Body of pancreas (tissue), 4 donors: ENCODE data around the gene SRGAP1. TPM values are rescaled to one million over a fixed set of nuclear protein-coding genes. Genes with fewer than 3 reads are reported as not detected.

ENCODE experiments used
- ATAC-seq: fragments of 150-250 bp; one replicate; pipeline ENCODE4 v1.9.1; 2016
- DNase-seq, 4 donors: peaks; one replicate each; pipeline ENCODE4 v3.0.0-alpha.2; 2019
- H3K27ac ChIP-seq, 4 donors: fragments of 200-600 bp; sonication (generic); 1 replicate in 3 of 4; 2 replicates in 1 of 4; pipeline versions ENCODE4 v1.5.1 to v1.6.1; 2016 to 2019; ENCODE audit warnings: mild to moderate bottlenecking in 1 of 4, mixed read lengths in 1 of 4, moderate library complexity in 1 of 4
- H3K27me3 ChIP-seq, 2 donors: fragments of 200-600 bp; sonication (generic); one replicate each; pipeline ENCODE4 v1.6.0; 2016; ENCODE audit warnings: mild to moderate bottlenecking in 1 of 2
- H3K36me3 ChIP-seq, 2 donors: fragments of 200-600 bp; sonication (generic); replicated peaks in 1 of 2; 2 replicates each; pipeline ENCODE4 v1.5.1; 2016; ENCODE audit warnings: low read depth in 2 of 2; ENCODE audit not compliant: insufficient read depth in 1 of 2
- H3K4me1 ChIP-seq: fragments of 200-600 bp; sonication (generic); one replicate; pipeline ENCODE4 v1.6.0; 2016
- H3K4me3 ChIP-seq, 2 donors: fragments of 200-600 bp; sonication (generic); 1 replicate in 1 of 2; 2 replicates in 1 of 2; pipeline ENCODE4 v1.5.1; 2016 to 2019
- H3K9me3 ChIP-seq, 3 donors: fragments of 200-600 bp; sonication (generic); 1 replicate in 2 of 3; 2 replicates in 1 of 3; pipeline ENCODE4 v1.5.1; 2016
- CTCF ChIP-seq, 7 experiments: fragments of 450-650 bp in 4 of 7; fragments of 200-600 bp in 3 of 7; sonication (generic) in 3 of 7; IDR thresholded peaks; one replicate each; pipeline ENCODE4 v1.5.1; 2016 to 2019; ENCODE audit warnings: antibody characterized with exemption in 7 of 7
- POLR2A ChIP-seq, 3 donors: fragments of 450-650 bp; IDR thresholded peaks; one replicate each; pipeline ENCODE4 v1.6.1; 2016; ENCODE audit warnings: antibody characterized with exemption in 3 of 3, mild to moderate bottlenecking in 2 of 3
- WGBS, 2 donors: methylation state at CpG; one replicate each; pipeline ENCODE4 v1.1.5; 2017; 5-methylcytosine and 5-hydroxymethylcytosine counted together
- intact Hi-C: fragments of 100-400 bp; cut with DNase I; formaldehyde crosslinking; loops from one replicate; pipeline ENCODE4 v1.15.1; 2023
- total RNA-seq, 2 donors: library from RNA; depleted of rRNA; stranded (reverse); fragments of >200 nt; gene quantifications; one replicate each; pipeline ENCODE4 v1.1.0, GENCODE V29; 2016

The SRGAP1 gene
- total RNA-seq, 2 donors from 2014 or later, result 8.8 to 14.8 TPM

DNA sequence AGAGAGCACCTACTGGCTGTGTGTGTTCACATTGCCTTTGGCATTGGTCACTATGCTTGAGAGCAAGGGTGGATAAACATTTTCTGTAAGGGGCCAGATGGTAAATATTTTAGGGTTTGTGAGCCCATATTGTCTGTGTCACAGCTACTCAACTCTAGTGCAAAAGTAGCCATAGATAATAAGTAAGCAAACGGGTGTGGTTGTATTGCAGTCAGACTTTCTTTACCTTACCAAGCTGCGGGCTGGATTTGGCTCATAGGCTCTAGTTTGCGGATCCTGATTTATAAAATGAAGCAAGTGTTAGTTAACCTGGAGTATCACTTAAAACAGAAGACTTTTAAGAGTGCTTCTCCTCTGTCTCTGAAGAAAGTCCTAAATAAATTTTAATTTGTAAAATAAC, 208.6 kb downstream of the SRGAP1 start:
- no peak for TF ChIP-seq POLR2A (IDR thresholded peaks at IDR 0.05)
- no peak for TF ChIP-seq CTCF (IDR thresholded peaks at IDR 0.05)
- intact Hi-C loops, result no loop called here
- ATAC-seq, result no peak
- no peak overlapping the region for H3K27ac ChIP-seq
- H3K4me1 ChIP-seq, result no peaks in the 10 kb centered on the region
- H3K9me3 ChIP-seq, result no peaks in the 10 kb centered on the region
- no peak overlapping the region for H3K4me3 ChIP-seq
- 93 to 95% methylated on average over 3 of the region's 3 CpGs for WGBS, 2 donors
- no peaks in the 10 kb centered on the region for H3K27me3 ChIP-seq
- no peaks in the 10 kb centered on the region for H3K36me3 ChIP-seq
- no peak for DNase-seq

DNA sequence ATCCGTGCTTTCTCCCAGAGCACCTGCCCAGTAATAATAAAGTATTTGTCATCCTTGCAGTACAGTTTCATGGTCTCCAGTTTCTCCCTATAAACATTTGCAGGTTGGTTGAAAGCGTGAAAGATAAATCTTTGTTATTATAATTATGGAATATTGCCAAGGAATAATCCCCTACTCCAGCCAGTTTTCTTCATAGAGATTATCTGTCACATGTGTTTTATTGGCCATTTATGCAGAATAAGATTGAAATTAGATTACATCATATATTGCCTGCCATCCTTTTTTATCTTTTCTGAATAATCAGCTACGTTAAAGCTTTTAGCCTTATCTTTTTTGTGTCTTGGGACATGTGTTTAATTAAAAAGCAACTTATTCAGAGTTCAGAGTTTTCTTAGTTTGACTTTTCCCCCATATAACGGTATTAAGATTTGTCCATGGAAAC, 209.6 kb downstream of the SRGAP1 start:
- no peak for TF ChIP-seq CTCF (IDR thresholded peaks at IDR 0.05)
- TF ChIP-seq POLR2A (IDR thresholded peaks at IDR 0.05), result no peak
- no peak overlapping the region for H3K27ac ChIP-seq
- ATAC-seq, result no peak
- intact Hi-C loops, result no loop called here
- H3K27me3 ChIP-seq, result no peaks in the 10 kb centered on the region
- no peak overlapping the region for H3K4me3 ChIP-seq
- no peaks in the 10 kb centered on the region for H3K9me3 ChIP-seq
- WGBS, 2 donors, result 76 to 79% methylated on average over 4 of the region's 4 CpGs
- H3K4me1 ChIP-seq, result no peaks in the 10 kb centered on the region
- H3K36me3 ChIP-seq, result no peaks in the 10 kb centered on the region
- no peak for DNase-seq

- Histone ChIP-seq H3K27ac (no peak overlapping the region), H3K36me3 (no peaks in the 10 kb centered on the region), H3K27me3 (no peaks in the 10 kb centered on the region), H3K9me3 (no peaks in the 10 kb centered on the region), H3K4me3 (no peak overlapping the region), H3K4me1 (no peaks in the 10 kb centered on the region)
- TF ChIP-seq CTCF (IDR thresholded peaks at IDR 0.05) (no peak), POLR2A (IDR thresholded peaks at IDR 0.05) (no peak)
- intact Hi-C loops, result no loop called here
- no peak for ATAC-seq
- DNase-seq, result no peak
- 75 to 100% methylated on average over 1 of the region's 1 CpG for WGBS, 2 donors
These were observed 212.2 kb downstream of the SRGAP1 start for GRCh38 chr12:64056741-64057140.

- intact Hi-C loops, result no loop called here
- Histone ChIP-seq H3K4me3 (no peak overlapping the region), H3K36me3 (no peaks in the 10 kb centered on the region), H3K4me1 (peaks cover 2% of the 10 kb centered on the region), H3K27me3 (no peaks in the 10 kb centered on the region), H3K27ac (no peak overlapping the region), H3K9me3 (no peaks in the 10 kb centered on the region)
- DNase-seq (no peak), ATAC-seq (no peak)
- TF ChIP-seq POLR2A (IDR thresholded peaks at IDR 0.05), result no peak
- no peak for TF ChIP-seq CTCF (IDR thresholded peaks at IDR 0.05)
- 81 to 92% methylated on average over 3 of the region's 3 CpGs for WGBS, 2 donors
These were observed 213.2 kb downstream of the SRGAP1 start for GRCh38 chr12:64057706-64058105.

DNA sequence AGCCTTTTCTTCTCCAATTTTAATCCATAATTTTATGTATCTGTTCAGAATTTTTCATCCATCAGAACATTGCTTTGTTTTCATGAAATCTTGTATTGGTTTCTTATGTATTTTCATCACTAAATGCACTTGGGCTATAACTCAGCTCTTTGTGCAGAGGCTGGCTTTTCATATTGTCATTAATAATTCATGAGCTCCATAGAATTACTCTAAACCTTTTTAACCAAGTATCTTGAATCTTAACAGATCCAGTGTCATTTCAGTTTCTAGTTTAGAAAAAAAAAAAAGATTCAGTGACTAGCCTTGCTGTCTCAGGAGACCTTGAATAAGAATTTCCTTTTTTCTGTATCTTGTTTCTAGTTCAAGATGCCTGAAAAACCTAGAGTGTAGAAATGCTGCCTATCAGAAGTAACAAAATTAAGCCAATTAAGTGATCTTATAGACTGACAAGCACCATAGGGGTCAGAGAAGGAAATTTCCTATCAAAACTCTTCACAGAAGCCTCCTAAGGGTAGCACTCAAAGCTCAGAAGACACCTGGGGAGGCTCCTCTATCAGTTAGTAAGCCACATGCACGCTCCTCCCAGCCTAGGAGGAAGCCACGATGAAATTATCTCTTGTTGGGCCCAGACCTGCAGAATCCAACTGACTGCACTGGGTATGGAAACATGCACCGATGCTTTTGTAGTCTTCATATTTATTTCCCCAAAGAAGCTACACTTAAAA, 214.2 kb downstream of the SRGAP1 start:
- no peak for DNase-seq

More for the DNA sequence above, 214.2 kb downstream of the SRGAP1 start:
- Histone ChIP-seq H3K9me3 (no peaks in the 10 kb centered on the region), H3K4me3 (no peak overlapping the region), H3K27me3 (no peaks in the 10 kb centered on the region), H3K4me1 (peaks cover 10% of the 10 kb centered on the region), H3K27ac (no peak overlapping the region), H3K36me3 (no peaks in the 10 kb centered on the region)
- no peak for ATAC-seq
- intact Hi-C loops, result no loop called here
- 86 to 89% methylated on average over 3 of the region's 3 CpGs for WGBS, 2 donors
- TF ChIP-seq POLR2A (IDR thresholded peaks at IDR 0.05) (no peak), CTCF (IDR thresholded peaks at IDR 0.05) (no peak)
